Measurements from ENCODE around the gene AFAP1L2. TPM values are rescaled to one million over a fixed set of nuclear protein-coding genes. Genes with fewer than 3 reads are reported as not detected.

AFAP1L2 gene
- total and polyA plus RNA-seq, 8 donors, result 2.6 to 25.0 (median 10.0) TPM

GRCh38 chr10:114346176-114347031 is 57.9 kb downstream of the AFAP1L2 start:
- WGBS, 5 donors, result 80 to 88% (median 85%) methylated on average over 19 of the region's 19 CpGs
- Histone ChIP-seq H3K27me3 (no peaks in the 10 kb centered on the region), H3K9me3 (no peaks in the 10 kb centered on the region), H3K36me3 (no peaks in the 10 kb centered on the region), H3K4me3 (no peak overlapping the region), H3K27ac (peak overlapping the region in 2 of 5 donors; percentile 15 to 41), H3K4me1 (peaks cover 8 to 39% (median 31%) of the 10 kb centered on the region in 4 donors)
- TF ChIP-seq POLR2AphosphoS5 (IDR thresholded peaks at IDR 0.05) (no peak), EP300 (IDR thresholded peaks at IDR 0.05) (no peak), POLR2A (IDR thresholded peaks at IDR 0.05) (no peak)
- TF ChIP-seq, protein P1, sequence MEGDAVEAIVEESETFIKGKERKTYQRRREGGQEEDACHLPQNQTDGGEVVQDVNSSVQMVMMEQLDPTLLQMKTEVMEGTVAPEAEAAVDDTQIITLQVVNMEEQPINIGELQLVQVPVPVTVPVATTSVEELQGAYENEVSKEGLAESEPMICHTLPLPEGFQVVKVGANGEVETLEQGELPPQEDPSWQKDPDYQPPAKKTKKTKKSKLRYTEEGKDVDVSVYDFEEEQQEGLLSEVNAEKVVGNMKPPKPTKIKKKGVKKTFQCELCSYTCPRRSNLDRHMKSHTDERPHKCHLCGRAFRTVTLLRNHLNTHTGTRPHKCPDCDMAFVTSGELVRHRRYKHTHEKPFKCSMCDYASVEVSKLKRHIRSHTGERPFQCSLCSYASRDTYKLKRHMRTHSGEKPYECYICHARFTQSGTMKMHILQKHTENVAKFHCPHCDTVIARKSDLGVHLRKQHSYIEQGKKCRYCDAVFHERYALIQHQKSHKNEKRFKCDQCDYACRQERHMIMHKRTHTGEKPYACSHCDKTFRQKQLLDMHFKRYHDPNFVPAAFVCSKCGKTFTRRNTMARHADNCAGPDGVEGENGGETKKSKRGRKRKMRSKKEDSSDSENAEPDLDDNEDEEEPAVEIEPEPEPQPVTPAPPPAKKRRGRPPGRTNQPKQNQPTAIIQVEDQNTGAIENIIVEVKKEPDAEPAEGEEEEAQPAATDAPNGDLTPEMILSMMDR (IDR thresholded peaks at IDR 0.05), result no peak
- intact Hi-C loops (cut with DNase I; ENCODE audit: low total_unique reads), result no loop called here
- peak in 1 of 2 donors; percentile 69 for DNase-seq

DNA sequence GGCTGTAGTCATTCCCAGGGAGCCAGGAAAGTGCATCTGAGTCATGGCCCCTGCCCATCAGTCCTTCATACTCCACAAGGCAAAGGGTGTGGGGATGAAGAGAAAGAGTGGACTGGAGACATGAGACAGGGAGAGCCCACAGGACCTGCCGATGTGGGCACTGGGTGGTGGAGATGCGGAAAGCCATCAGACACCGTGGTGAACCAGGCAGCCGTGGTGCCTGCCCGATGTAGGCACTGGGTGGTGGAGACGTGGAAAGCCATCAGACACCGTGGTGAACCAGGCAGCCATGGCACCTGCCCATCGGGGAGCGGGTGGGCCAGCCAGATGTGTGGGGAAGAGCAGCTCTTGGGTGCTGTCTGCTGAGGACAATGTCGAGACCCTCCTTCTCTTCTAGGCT is 58.6 kb downstream of the AFAP1L2 start:
- H3K4me3 ChIP-seq, result no peak overlapping the region
- TF ChIP-seq POLR2A (IDR thresholded peaks at IDR 0.05) (no peak), POLR2AphosphoS5 (IDR thresholded peaks at IDR 0.05) (no peak), EP300 (IDR thresholded peaks at IDR 0.05) (no peak)
- TF ChIP-seq, protein P1 (IDR thresholded peaks at IDR 0.05), result no peak
- peak overlapping the region in 2 of 5 donors; percentile 15 to 41 for H3K27ac ChIP-seq
- DNase-seq, result no peak
- intact Hi-C loops (cut with DNase I; ENCODE audit: low total_unique reads), result no loop called here
- no peaks in the 10 kb centered on the region for H3K27me3 ChIP-seq
- no peaks in the 10 kb centered on the region for H3K9me3 ChIP-seq
- 94 to 97% (median 96%) methylated on average over 10 of the region's 10 CpGs for WGBS, 5 donors
- H3K4me1 ChIP-seq, result peaks cover 8 to 36% (median 31%) of the 10 kb centered on the region in 4 donors
- no peaks in the 10 kb centered on the region for H3K36me3 ChIP-seq

GRCh38 chr10:114343623-114344505 is 60.4 kb downstream of the AFAP1L2 start:
- Histone ChIP-seq H3K9me3 (no peaks in the 10 kb centered on the region), H3K4me3 (no peak overlapping the region), H3K4me1 (peaks cover 5 to 21% (median 16%) of the 10 kb centered on the region in 4 donors), H3K27me3 (no peaks in the 10 kb centered on the region), H3K36me3 (peaks cover 0 to 7% (median 0%) of the 10 kb centered on the region in 4 donors), H3K27ac (peak overlapping the region in 3 of 5 donors; percentile 23 to 46 (median 27))
- WGBS, 5 donors, result 51 to 64% (median 57%) methylated on average over 11 of the region's 11 CpGs
- TF ChIP-seq, protein P1 (IDR thresholded peaks at IDR 0.05), result no peak
- intact Hi-C loops (cut with DNase I; ENCODE audit: low total_unique reads), result no loop called here
- peak in 1 of 2 donors; percentile 44 for DNase-seq

GRCh38 chr10:114342976-114343375 is 61.3 kb downstream of the AFAP1L2 start:
- WGBS, 5 donors, result 79 to 95% (median 91%) methylated on average over 2 of the region's 2 CpGs
- no peaks in the 10 kb centered on the region for H3K9me3 ChIP-seq
- intact Hi-C loops (cut with DNase I; ENCODE audit: low total_unique reads), result no loop called here

More at GRCh38 chr10:114342976-114343375, 61.3 kb downstream of the AFAP1L2 start:
- Histone ChIP-seq H3K36me3 (peaks cover 0 to 15% (median under 1%) of the 10 kb centered on the region in 4 donors), H3K4me3 (no peak overlapping the region), H3K27me3 (no peaks in the 10 kb centered on the region), H3K4me1 (peaks cover 5 to 21% (median 16%) of the 10 kb centered on the region in 4 donors), H3K27ac (no peak overlapping the region)
- TF ChIP-seq POLR2AphosphoS5 (IDR thresholded peaks at IDR 0.05) (no peak), POLR2A (IDR thresholded peaks at IDR 0.05) (no peak)
- TF ChIP-seq, protein P1 (IDR thresholded peaks at IDR 0.05), result no peak
- DNase-seq, result no peak

Measured in stomach (tissue), 9 donors.